Measurements from ENCODE around the gene SLC50A1. TPM values are rescaled to one million over a fixed set of nuclear protein-coding genes. Genes with fewer than 3 reads are reported as not detected.
A peak's percentile ranks its signal among the peaks of the same experiment; 100 is the strongest.

The SLC50A1 gene
- total and polyA plus RNA-seq, 9 of the 15 experiments (the other 6 are each of a cell fraction or from before 2014, with no cell fraction given): 46.5 to 132 (median 91.9) TPM

- TF ChIP-seq ARID4B (CRISPR knock-in tag; IDR thresholded peaks at IDR 0.05) (peak; percentile 72; the same call in 1 of the 2 replicates), ZBTB17 (CRISPR knock-in tag; IDR thresholded peaks at IDR 0.05) (no peak; the same call in 1 of the 2 replicates), TAF7 (tag; IDR thresholded peaks at IDR 0.05) (peak; percentile 77), RNF2 (IDR thresholded peaks at IDR 0.05) (no peak), ZNF140 (CRISPR knock-in tag; IDR thresholded peaks at IDR 0.05) (no peak), NUFIP1 (IDR thresholded peaks at IDR 0.05; ENCODE audit: partially characterized antibody) (no peak), NONO (IDR thresholded peaks at IDR 0.05; ENCODE audit: low read depth in 2 of 2, low read length in 1 of 2) (0 out of 4 replicates have a peak, but pooled peaks of 1 of the 2 experiments have one; percentile 31), TEAD1 (CRISPR knock-in tag; IDR thresholded peaks at IDR 0.05) (peak in 1 of 2 experiments; percentile 74; a peak in 1 of 4 replicates), ZBTB7A (IDR thresholded peaks at IDR 0.05; ENCODE audit: borderline replicate concordance, control insufficient read depth, low read depth, low read length) (peak; percentile 60; the same call in 1 of the 2 replicates), ZNF780A (CRISPR knock-in tag; IDR thresholded peaks at IDR 0.05) (no peak), ZNF431 (CRISPR knock-in tag; IDR thresholded peaks at IDR 0.05) (peak; percentile 55; the same call in 1 of the 2 replicates), MGA (IDR thresholded peaks at IDR 0.05) (peak; percentile 56)
Observed at GRCh38 chr1:155135415-155136028, at the start of gene SLC50A1 (continued).

Measured in K562 (cell line).